Left forelimb (tissue), 1 donor: ENCODE measurements around the gene CLNS1A.
"Not testable (repeated sequence)": the region's sequence is repeated elsewhere in the genome, so short reads cannot be mapped to it uniquely, and the experiment has no call there.

Experiments
- DNase-seq: peaks from one replicate; pipeline ENCODE4 v3.0.0-alpha.2; 2018; ENCODE audit warnings: low spot score

Gene CLNS1A, protein sequence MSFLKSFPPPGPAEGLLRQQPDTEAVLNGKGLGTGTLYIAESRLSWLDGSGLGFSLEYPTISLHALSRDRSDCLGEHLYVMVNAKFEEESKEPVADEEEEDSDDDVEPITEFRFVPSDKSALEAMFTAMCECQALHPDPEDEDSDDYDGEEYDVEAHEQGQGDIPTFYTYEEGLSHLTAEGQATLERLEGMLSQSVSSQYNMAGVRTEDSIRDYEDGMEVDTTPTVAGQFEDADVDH

DNA sequence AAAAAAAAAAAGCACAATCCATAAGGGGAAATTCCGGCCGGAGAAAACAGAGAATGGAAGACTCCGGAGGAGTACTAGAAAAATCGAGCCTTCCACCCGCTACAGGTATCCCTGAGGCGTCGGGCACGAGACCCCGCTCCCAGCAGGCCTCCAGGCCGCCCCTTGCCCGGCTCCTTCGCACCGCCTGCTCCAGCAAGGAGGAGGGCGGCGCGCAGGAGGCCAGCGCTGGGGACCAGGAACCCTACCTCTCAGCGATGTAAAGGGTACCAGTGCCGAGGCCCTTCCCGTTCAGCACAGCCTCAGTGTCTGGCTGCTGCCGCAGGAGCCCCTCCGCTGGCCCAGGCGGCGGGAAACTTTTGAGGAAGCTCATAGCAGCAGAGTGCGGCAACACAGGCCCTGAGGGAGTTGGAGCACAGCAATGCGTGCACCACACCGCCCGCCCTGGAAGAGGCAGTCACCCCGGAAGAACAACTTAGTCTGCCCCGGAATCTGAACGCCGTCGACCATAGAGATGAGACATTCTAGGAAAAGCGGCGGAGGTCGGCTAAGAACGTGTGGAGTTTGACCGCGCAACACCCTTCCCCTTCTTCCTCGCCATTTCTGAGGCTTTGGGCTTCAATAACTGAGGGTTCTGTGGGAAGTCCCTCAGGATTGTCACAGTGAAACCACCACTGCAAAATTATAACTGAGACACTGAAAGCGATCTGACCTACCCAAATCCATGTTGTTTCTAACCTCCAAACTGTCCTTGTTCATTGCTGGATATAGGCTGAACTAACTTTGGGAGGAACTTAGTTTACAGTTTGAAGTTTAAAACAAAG, at the start of gene CLNS1A:
Gene CLNS1A, minus strand, starts transcription at position 450 of the 821 bp plus-strand sequence. Its CDS starts 80 bp downstream, at position 370.
- peak; percentile 92 for DNase-seq

DNA sequence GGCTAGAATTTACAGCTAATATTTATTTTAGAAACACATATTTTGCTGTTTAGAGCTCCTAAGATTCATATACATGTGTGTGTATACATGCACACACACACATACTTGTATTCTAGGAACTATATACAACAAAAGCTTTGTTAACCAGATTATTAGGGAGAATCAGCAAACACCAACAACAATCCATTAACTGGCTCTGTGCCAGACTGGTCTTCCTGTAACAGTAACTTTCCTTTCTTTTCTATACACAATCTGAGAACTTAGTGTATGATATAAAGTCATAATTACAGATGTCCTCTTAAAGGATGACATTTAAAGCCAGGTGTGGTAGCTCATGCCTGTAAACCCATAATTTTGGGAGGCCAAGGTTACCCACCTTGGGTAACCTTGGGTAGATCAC, 49.5 kb upstream of the CLNS1A start:
- no peak for DNase-seq

DNA sequence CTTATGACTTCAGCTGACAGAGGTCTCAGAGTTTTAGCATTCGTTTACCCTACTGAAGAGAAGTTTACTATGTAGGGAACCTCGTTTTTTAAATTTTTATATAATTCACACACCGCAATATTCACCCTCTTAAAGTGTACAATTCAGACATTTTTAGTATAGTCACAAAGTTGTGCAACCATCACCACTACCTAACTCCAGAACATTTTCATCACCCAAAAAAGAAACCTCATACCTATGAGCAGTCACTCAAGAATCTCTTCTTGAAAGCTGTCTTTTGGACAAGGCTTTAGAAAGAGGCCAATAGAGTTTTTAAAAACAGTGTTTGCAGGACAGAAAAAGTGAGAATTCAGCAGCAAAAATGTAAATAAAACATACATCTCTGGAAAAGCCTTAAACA, 39.5 kb upstream of the CLNS1A start:
- no peak for DNase-seq

DNA sequence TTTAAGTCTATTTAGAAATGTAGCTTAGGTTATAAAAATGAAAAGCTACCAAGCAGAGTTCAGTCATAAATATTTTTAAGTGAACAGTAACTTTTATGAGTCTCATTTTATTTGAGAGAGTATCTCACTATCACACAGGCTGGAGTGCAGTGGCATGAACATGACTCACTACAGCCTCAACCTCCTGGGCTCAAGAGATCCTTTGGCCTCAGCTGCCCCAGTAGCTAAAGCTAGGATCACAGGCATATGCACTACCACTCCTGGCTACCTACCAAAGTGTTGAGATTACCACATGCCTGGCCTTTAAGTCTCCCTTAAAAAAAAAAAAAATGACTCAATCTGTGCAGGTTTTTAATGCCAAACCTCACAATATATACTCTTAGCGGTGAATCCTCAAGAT, 34.7 kb upstream of the CLNS1A start:
- DNase-seq, result no peak

DNA sequence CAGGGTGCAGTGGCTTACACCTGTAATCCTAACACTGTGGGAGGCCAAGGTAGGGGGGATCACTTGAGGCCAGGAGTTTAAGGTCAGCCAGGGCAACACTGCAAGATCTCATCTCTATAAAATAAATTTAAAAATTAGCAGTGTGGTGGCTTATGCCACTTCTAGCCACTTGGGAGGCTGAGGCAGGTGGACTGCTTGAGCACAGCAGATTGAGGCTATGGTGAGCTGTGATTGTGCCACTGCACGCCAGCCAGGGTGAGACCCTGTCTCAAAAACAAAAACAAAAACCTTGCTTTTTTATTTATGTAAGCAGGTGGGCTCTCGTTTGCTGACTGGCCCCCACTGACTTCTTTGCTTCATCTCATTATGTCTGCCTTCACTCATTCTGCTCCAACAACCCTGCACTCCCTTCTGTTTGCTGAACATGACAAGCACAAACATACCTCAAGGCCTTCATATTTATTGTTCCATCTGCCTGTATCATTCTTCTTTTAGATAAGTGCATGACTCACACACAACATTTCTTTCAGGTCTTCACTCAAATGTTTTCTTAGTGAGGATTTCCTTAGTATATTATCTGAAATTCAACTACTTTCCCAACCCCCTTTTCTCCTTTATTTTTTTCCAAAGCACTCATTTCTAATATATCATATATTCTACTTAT, 32.4 kb upstream of the CLNS1A start:
- no peak for DNase-seq

DNA sequence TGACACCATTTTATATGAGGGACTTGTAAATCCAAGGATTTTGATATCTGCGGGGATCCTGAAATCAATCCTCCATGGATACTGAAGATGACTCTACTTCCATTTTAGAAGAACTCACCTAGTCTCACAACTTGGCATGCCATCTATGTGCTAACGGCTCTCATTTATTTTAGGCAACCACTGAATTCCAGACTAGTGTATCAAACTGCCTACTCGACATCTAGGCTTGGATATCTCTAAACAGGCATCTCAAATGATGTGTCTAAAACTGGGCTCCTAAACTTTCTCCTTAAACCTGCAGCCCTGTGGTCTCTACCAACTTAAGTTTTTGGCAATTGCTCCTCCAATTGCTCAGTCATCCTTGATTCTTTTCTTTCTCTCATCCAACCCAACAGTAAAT, 31.2 kb upstream of the CLNS1A start:
- DNase-seq, result no peak

DNA sequence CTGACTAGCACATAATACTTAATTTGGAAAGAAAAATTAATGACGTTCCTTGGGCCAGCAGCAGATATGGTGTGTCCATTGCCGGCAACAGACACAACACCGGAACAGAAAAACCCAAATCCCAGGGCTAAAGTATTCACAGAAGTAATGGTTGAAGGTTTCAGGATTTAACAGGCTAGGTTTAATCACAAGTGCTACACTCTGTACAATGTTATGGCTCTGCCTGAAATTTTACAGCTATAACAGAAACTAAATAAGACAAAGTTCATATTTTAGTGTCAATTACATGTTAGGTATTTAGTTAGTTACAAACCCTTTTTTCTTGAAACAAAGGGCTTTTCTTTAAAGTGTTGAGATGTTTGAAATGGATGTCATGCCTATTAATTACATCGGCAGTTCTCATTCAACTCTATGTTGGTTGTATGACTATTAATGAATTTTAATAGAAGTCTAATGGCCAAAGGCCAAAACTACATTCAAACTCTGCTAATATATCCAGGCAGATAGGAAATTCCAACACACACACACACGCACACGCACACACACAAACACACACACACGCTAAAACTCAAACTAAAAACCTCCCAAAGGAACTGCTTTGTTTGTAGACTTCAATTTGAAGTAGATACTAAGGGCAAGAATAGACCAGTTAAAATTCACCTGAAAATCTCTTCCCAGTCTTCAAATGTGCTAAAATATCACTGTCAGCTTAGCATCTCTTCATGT, 27.8 kb upstream of the CLNS1A start:
- no peak for DNase-seq

DNA sequence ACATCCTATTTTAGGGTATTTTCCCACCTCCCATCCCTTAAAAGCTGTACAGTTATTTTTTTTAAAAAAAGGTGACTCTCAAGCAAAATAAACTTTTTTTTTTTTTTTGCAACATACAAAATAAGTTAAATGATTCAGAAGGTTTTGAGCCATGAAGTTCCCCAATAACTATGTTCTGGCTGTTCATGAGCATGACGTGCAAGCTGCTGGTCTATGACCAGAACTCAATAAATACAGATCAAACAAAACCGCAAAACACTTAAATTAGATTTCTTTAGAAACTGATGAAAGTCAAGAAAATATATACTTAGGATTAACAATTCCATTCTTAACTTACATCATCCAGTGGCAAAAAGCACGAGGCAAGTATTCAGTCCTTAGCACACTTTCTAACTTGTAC, 24.1 kb upstream of the CLNS1A start:
- DNase-seq, result no peak

DNA sequence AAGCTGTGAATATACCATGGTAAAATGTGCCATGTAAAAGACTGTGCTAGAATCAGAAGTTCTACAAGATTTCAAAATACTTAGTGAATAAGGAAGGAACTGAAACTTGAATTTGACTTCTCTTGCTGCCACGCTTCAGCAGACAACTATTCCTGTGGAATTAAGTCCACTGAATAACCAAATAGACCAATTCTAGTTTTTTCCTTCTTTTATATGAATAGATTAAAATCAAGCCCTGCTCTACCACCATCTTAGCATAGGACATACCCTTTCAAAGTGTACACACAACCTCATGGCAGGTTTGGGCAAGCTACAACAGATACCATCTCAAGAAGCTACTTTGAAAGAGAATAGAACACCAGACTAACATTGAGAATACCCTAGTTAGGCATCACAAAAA, 23.4 kb upstream of the CLNS1A start:
- no peak for DNase-seq

DNA sequence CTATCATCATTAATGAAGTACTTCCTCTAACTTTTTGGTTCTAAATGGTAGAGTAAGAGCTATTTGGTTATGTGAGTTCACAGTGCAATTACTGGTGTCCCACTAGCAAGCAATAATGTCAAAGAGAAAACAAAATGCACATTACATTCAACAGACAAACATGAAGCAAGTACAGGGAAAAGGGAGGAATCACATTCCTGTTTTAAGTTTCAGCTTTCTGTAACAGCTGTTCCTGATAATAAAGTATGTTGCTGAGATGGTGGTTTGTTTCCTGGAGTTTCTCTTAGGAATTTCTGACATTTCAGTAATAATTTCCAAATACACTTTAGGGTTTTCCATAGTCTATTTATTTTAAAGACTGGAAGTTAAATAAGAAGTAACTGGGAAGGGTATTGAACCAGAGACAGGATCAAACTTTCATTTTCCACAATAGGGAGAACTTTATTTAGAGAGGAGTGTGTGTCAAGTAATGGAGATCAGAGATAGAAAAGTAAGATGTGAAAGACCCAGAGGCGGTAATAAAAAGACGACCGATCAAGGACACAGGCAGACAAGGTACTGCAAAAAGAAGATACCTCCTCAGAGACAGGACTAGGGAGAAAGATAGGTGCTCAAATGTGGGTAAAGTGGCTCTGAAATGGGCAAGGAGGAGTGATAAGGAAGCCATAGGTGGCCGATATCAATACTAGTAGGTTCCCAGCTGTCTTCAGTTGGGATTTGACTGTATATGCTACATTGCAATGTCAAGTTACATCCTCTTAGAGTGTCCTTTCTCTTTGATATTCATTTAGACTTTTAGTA, 20.8 kb upstream of the CLNS1A start:
- DNase-seq, result no peak

DNA sequence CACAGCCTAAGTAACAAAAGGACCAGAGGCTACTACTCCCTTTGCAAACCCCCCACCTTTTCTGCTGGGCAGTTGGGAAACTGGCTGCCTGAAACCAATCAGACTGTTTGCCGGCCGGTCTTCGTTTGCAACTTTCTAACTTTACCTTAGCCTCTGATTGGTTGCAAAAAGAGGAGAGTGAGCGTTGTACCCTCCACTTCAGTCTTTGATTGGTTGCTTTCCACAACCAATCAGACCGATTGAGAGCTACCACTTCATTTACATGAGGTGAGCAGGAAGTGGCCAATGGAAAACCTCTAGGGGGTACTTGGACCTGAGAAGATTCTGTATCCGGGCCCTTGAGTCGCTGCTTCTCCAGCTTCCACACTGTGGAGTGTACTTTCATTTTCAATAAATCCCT, 18.8 kb upstream of the CLNS1A start:
- DNase-seq, result no peak

DNA sequence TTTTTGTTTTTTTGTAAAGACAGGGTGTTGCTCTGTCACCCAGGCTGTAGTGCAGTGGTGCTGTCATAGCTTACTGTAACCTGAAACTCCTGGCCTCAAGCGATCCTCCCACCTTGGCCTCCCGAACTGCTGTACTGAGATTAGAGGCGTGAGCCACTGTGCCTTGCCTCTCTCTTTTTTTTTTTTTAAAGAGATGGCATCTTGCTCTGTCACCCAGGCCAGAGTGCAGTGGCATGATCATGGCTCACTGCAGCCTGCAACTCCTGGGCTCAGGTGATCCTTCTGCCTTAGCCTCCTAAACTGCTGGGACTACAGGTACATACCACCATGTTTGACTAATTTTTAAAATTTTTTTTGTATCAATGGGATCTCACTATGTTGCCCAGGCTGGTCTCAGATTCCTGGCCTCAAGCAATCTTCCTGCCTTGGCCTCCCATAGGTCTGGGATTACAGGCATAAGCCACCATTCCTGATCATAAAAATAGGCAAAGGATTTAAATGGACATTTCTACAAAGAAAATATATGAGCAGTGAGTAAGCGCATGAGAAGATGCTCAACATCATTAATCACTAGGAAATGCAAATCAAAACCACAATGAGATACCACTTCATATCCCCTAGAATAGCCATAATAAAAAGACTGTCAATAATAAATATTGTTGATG, 17.3 kb upstream of the CLNS1A start:
- no peak for DNase-seq

DNA sequence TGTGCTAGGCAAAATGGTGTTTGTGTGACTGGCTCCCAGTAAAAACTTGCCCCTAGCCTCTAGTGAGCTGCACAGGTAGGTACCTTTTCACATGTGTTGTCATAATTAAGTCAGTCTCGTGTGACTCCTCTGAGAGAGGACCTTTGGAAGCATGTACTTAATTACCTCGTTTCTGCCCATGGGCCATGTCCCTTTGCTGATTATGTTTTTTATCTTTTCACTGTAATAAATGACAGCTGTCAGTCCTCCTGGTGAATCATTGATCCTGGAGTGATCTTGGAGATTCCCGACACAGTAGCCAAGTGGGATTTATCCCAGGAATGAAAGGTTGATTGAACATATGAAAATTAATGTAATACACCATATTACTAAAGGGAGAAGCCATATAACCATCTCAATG, 12.5 kb upstream of the CLNS1A start:
- DNase-seq, result no peak

DNA sequence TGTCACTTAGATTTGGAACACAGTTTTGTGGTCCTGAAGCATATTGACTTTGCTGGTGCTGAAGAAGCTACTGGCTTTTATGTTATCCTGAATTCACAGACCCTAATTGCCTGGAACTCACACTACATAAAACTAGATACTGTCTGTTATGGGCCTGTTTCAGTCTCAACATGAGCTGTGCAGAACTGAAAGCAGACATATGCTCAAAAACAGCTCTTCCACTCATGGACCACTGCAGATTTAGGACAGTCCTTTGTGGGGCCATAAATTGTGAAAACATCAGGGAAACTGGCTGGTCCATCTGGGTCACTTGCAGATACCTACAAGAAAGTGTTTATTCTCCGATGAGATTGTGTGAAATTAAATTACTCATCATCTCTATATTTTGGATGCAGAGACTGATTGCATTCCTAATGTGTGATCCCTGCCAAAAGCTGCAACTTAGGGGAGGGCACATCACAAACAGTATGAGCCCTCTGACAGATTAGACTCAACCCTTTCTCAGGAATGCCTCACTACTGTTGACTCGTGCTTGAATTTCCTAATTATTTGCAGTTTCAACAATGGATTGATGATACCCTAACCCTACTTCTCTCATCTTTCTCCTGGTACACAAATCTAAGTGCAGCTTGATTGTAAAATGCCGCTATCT, 10.2 kb upstream of the CLNS1A start:
- DNase-seq, result no peak

DNA sequence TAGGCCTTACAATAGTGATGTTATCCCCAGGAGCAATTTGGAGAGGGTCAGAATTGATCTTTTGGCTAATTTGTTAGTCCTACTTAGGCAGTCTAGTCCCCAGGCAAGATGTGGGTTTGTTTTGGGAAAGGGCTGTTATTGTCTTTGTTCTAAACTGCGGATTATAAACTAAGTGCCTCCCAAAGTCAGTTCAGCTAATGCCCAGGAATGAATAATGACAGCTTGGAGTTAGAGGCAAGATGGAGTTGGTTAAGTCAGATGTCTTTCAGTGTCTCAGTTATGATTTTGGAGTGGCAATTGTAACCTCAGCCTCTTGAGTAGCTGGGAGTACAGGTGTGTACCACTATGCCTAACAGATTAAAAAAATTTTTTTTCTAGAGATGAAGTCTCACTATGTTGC, 7.3 kb upstream of the CLNS1A start:
- no peak for DNase-seq

DNA sequence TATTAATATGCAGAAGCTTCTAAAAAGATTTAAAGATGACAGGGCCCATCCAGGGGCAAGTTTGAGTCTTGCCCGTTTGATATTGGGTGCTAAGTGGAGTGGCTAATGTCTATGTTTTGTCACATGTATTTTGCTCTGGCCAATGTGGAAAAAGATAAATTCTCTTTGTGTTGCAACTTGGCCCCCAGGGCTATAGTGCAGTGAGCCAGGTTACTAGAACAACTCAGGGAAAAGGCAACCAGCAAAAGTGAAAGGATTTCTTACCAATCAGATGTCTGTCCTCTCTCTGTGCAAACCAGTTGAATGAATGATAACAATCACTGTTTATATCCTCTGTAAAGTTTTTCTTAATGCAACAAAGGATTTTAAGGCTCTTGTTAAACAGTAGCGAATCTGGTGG, 4.6 kb upstream of the CLNS1A start:
- no peak for DNase-seq

DNA sequence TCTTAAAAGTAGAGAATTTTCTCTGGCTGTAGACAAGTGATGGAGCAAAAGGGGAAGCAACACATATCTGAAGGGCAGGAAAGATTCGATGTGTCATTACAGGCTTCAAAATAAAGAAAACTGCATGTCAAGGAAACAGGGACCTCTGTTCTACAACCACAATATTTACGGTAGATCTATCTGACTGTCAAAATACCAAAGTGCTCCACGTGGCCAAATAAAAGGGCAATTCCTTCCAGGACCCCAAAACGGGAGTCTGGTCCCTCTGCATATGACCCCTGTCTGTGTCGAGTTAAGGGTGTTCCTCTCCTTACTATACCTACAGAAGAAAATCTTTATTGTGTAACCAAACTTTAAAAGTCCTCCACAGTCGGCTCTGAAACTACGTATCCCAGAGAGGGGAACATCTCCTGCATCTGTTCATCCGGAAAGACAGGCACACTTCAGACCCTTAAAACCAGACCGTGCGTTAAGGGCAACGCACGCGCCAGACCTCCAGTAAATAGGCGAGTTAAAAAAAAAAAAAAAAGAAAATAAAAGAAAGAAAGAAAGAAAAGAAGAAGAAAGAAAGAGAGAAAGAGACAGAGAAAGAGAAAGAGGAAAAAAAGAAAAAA, 756 bp downstream of the CLNS1A start:
- DNase-seq, result no peak

DNA sequence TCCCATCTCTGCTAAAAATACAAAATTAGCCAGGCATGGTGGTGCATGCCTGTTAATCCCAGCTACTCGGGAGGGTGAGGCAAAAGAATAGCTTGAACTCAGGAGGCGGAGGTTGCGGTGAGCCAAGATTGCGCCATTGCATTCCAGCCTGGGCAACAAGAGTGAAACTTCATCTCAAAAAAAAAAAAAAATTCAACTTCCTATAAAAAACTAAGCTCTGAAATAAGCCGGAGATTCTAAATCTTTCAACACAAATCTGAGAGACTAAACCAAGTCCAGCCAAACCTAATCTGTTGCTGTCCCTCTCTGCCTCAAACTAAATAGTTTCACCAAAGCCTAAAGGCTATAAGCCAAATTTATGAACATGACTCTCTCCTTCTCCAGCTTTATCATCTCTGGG, 3.7 kb downstream of the CLNS1A start:
- not testable (repeated sequence) for DNase-seq

DNA sequence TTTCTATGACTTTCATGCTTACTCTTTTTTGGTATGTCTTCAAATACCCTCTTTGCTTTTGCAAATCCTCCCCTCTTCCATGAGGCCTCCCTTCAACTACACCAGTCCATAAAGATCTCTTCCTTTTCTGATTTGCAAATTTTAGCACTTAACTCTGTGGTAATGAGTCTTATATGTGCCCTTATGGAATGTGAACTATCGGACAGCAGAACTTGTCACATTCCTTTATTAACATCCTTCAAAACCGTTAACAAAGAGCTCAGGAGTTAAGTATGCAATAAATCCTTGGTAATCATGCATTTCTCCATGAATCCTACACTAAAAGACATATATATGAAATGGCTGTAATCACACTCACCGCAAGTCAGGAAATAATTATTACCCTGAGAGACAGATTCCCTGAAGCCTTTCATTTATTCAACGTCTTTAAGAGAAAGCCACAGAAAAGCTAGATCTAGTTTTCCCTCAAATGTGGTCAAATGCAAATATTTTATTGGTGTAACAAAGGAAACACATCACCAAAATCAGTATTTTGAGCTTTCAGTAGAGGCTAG, 7.4 kb downstream of the CLNS1A start:
- DNase-seq, result no peak
